ENCODE data around the gene NME3. TPM values are rescaled to one million over a fixed set of nuclear protein-coding genes. Genes with fewer than 3 reads are reported as not detected.

The NME3 gene
- total RNA-seq, 1 experiment from 2014 or later = 103 TPM

- no peak for TF ChIP-seq ZFX (IDR thresholded peaks at IDR 0.05)
Observed at GRCh38 chr16:1726661-1727502, 44.5 kb downstream of the NME3 start (continued).

DNA sequence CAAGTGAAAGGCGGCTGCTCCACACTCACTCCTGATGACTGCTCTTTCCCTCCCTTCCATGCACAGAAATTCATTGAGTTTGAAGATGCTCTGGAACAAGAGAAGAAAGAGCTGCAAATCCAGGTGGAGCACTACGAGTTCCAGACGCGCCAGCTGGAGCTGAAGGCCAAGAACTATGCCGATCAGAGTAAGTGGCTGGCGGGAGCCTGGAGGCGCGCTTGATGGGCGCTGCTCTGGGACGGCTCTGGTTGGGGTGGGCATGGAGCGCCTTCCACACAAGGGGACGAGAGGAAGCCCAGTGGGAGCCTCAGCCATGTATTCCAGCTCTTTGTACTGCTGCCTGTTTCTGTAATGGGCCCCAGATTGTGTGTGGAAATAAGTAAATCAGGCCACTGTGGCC lies 46.9 kb downstream of the NME3 start:
- Histone ChIP-seq H4K20me1 (ENCODE audit: insufficient read depth) (no peaks in the 10 kb centered on the region; the same call in 1 of the 2 replicates), H3K27me3 (ENCODE audit: insufficient read depth, low read length) (no peaks in the 10 kb centered on the region), H3K27ac (ENCODE audit: low read depth, low read length) (no peak overlapping the region), H2AFZ (ENCODE audit: low read depth, low read length, poor library complexity, severe bottlenecking) (no peak overlapping the region), H3K4me2 (ENCODE audit: low read length) (no peak overlapping the region), H3K79me2 (ENCODE audit: insufficient read depth, low read length) (peaks cover 46% of the 10 kb centered on the region), H3K36me3 (ENCODE audit: control insufficient read depth in 1 of 2, insufficient read depth in 2 of 2, low read length in 2 of 2) (peaks cover 0 to 6% of the 10 kb centered on the region in 2 experiments; a peak in 2 of 4 replicates), H3K9ac (ENCODE audit: low read length) (no peak overlapping the region), H3K4me3 (replicated peaks in 1 of 2; ENCODE audit: low read depth in 1 of 2, low read length in 2 of 2) (no peak overlapping the region), H3K9me3 (ENCODE audit: control insufficient read depth in 1 of 2, insufficient read depth in 1 of 2, low read depth in 1 of 2, low read length in 2 of 2) (no peaks in the 10 kb centered on the region), H3K4me1 (ENCODE audit: control insufficient read depth in 1 of 2, insufficient read depth in 2 of 2, low read length in 2 of 2) (peaks cover 38 to 47% of the 10 kb centered on the region in 2 experiments), H3K9me2 (ENCODE audit: insufficient read depth) (no peaks in the 10 kb centered on the region)
- CTCF ChIA-PET = interaction anchor here (1.3 kb wide), 1 partner anchor 9 kb away, joined by 4 read pairs; no protein-coding TSS in a partner anchor
- BruUV-seq (replicated peaks) = no TSS peak
- POLR2A ChIA-PET = no interaction called here
- intact Hi-C loops (cut with micrococcal nuclease) = no loop called here
- no peak for DNase-seq (ENCODE audit: low read depth, low spot score)
- RAD21 ChIA-PET (ENCODE audit: low non-redundant PET in 1 of 2, low total read pairs in 2 of 2, uncharacterized antibody in 2 of 2, unreplicated experiment in 2 of 2) = no interaction called here
- ATAC-seq = no peak
- no peak for TF ChIP-seq YY1 (IDR thresholded peaks at IDR 0.05; ENCODE audit: extremely low read depth, insufficient replicate concordance, low read depth, low read length)
- no peak for TF ChIP-seq EZH2phosphoT487 (IDR thresholded peaks at IDR 0.05; ENCODE audit: borderline replicate concordance)
- no peak for TF ChIP-seq ZNF274 (IDR thresholded peaks at IDR 0.05; ENCODE audit: low read depth, low read length)
- TF ChIP-seq EZH2 (IDR thresholded peaks at IDR 0.05) = no peak
- TF ChIP-seq JUND (IDR thresholded peaks at IDR 0.05) = no peak
- TF ChIP-seq RAD21 (IDR thresholded peaks at IDR 0.05; ENCODE audit: low read depth) = no peak
- no peak for TF ChIP-seq CEBPB (IDR thresholded peaks at IDR 0.05; ENCODE audit: low read depth)
- no peak for TF ChIP-seq POLR2A (IDR thresholded peaks at IDR 0.05; ENCODE audit: borderline replicate concordance, extremely low read depth, insufficient read depth, insufficient read length)
- TF ChIP-seq, protein P1, sequence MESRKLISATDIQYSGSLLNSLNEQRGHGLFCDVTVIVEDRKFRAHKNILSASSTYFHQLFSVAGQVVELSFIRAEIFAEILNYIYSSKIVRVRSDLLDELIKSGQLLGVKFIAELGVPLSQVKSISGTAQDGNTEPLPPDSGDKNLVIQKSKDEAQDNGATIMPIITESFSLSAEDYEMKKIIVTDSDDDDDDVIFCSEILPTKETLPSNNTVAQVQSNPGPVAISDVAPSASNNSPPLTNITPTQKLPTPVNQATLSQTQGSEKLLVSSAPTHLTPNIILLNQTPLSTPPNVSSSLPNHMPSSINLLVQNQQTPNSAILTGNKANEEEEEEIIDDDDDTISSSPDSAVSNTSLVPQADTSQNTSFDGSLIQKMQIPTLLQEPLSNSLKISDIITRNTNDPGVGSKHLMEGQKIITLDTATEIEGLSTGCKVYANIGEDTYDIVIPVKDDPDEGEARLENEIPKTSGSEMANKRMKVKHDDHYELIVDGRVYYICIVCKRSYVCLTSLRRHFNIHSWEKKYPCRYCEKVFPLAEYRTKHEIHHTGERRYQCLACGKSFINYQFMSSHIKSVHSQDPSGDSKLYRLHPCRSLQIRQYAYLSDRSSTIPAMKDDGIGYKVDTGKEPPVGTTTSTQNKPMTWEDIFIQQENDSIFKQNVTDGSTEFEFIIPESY (IDR thresholded peaks at IDR 0.05; ENCODE audit: extremely low read depth, insufficient replicate concordance, low read length) = no peak
- TF ChIP-seq REST (IDR thresholded peaks at IDR 0.05; ENCODE audit: low read depth) = no peak
- TF ChIP-seq ZFX (IDR thresholded peaks at IDR 0.05) = no peak
- TF ChIP-seq SIN3A (IDR thresholded peaks at IDR 0.05; ENCODE audit: low read depth) = no peak
- TF ChIP-seq, protein P2, sequence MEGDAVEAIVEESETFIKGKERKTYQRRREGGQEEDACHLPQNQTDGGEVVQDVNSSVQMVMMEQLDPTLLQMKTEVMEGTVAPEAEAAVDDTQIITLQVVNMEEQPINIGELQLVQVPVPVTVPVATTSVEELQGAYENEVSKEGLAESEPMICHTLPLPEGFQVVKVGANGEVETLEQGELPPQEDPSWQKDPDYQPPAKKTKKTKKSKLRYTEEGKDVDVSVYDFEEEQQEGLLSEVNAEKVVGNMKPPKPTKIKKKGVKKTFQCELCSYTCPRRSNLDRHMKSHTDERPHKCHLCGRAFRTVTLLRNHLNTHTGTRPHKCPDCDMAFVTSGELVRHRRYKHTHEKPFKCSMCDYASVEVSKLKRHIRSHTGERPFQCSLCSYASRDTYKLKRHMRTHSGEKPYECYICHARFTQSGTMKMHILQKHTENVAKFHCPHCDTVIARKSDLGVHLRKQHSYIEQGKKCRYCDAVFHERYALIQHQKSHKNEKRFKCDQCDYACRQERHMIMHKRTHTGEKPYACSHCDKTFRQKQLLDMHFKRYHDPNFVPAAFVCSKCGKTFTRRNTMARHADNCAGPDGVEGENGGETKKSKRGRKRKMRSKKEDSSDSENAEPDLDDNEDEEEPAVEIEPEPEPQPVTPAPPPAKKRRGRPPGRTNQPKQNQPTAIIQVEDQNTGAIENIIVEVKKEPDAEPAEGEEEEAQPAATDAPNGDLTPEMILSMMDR (IDR thresholded peaks at IDR 0.05 in 2 of 3, conservative IDR thresholded peaks at IDR 0.05 in 1 of 3; ENCODE audit: borderline replicate concordance in 1 of 3, insufficient read depth in 1 of 3, low read depth in 2 of 3, low read length in 2 of 3) = no peak
- TF ChIP-seq, protein P3, sequence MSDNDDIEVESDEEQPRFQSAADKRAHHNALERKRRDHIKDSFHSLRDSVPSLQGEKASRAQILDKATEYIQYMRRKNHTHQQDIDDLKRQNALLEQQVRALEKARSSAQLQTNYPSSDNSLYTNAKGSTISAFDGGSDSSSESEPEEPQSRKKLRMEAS (IDR thresholded peaks at IDR 0.05) = no peak
- TF ChIP-seq SRF (IDR thresholded peaks at IDR 0.05; ENCODE audit: low read depth) = no peak
- no peak for TF ChIP-seq EGR1 (IDR thresholded peaks at IDR 0.05; ENCODE audit: low read depth)
- TF ChIP-seq, protein P4, sequence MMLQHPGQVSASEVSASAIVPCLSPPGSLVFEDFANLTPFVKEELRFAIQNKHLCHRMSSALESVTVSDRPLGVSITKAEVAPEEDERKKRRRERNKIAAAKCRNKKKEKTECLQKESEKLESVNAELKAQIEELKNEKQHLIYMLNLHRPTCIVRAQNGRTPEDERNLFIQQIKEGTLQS (IDR thresholded peaks at IDR 0.05) = no peak
